HepG2 (cell line): ENCODE data around the gene WDR91. TPM values are rescaled to one million over a fixed set of nuclear protein-coding genes. Genes with fewer than 3 reads are reported as not detected.

Source experiments
- ASH2L ChIP-seq: fragments of 300-600, 200-600 bp; sonication (generic); IDR thresholded peaks from 2 replicates; pipeline ENCODE4 v1.7.0; 2017; ENCODE audit warnings: low read depth, mild to moderate bottlenecking, moderate library complexity, mixed read lengths, low read length; ENCODE audit not compliant: insufficient read length
- KAT8 ChIP-seq: IDR thresholded peaks from 2 replicates; pipeline ENCODE4 v1.6.1; 2016; ENCODE audit warnings: missing genetic modification reagents, missing compliant biosample characterization
- NR2F1 ChIP-seq, 2 experiments: fragments of 450-650 bp in 1 of 2; formaldehyde crosslinking in 1 of 2; IDR thresholded peaks; 2 replicates each; pipeline versions ENCODE4 v1.5.0 to v1.6.1; 2016 to 2020; ENCODE audit warnings: mild to moderate bottlenecking in 1 of 2, missing compliant biosample characterization in 1 of 2, missing genetic modification reagents in 1 of 2, moderate library complexity in 1 of 2
- SRSF9 ChIP-seq: fragments of 200-400 bp; formaldehyde crosslinking; IDR thresholded peaks from 2 replicates; pipeline ENCODE4 v1.6.1; 2018; ENCODE audit warnings: borderline replicate concordance, mild to moderate bottlenecking, low read depth, low read length; ENCODE audit not compliant: insufficient read depth, poor library complexity, severe bottlenecking
- ZFP36L1 ChIP-seq: sonication (generic); formaldehyde crosslinking; IDR thresholded peaks from 2 replicates; pipeline ENCODE4 v1.8.0; 2022; ENCODE audit warnings: mild to moderate bottlenecking, missing genetic modification reagents, moderate library complexity
- ZFP82 ChIP-seq: sonication (generic); formaldehyde crosslinking; IDR thresholded peaks from 2 replicates; pipeline ENCODE4 v1.5.1; 2020; ENCODE audit warnings: mild to moderate bottlenecking, missing genetic modification reagents, borderline replicate concordance
- ZNF207 ChIP-seq: fragments of 450-650 bp; IDR thresholded peaks from 2 replicates; pipeline ENCODE4 v1.6.1; 2016; ENCODE audit warnings: antibody characterized with exemption, borderline replicate concordance
- ZNF576 ChIP-seq: sonication (generic); formaldehyde crosslinking; IDR thresholded peaks from 2 replicates; pipeline ENCODE4 v1.4.0; 2020; ENCODE audit warnings: mild to moderate bottlenecking, missing genetic modification reagents
- ZNF580 ChIP-seq: IDR thresholded peaks from 2 replicates; pipeline ENCODE4 v1.6.1; 2016; ENCODE audit warnings: low read depth, borderline replicate concordance
- ZNF703 ChIP-seq: sonication (generic); formaldehyde crosslinking; IDR thresholded peaks from 2 replicates; pipeline ENCODE4 v1.5.1; 2020; ENCODE audit warnings: missing genetic modification reagents, mild to moderate bottlenecking, moderate library complexity, borderline replicate concordance
- ZNF781 ChIP-seq: sonication (generic); formaldehyde crosslinking; IDR thresholded peaks from 2 replicates; pipeline ENCODE4 v1.5.1; 2020; ENCODE audit warnings: borderline replicate concordance, mild to moderate bottlenecking, missing genetic modification reagents; ENCODE audit errors: not compliant biosample characterization
- ZNF816 ChIP-seq: sonication (generic); formaldehyde crosslinking; IDR thresholded peaks from 2 replicates; pipeline ENCODE4 v1.8.0; 2022; ENCODE audit warnings: missing genetic modification reagents, mild to moderate bottlenecking, borderline replicate concordance
- polyA plus RNA-seq, 8 experiments: library from polyadenylated mRNA; depleted of rRNA in 3 of 8; stranded (reverse) in 7 of 8; unstranded in 1 of 8; fragments of >200 nt; fragmentation: Illumina TruSeq in 4 of 8; extraction: Trizol in 4 of 8; gene quantifications; 2 replicates each; pipeline versions ENCODE4 v1.2.1 to v1.2.3, GENCODE V29; 2011 to 2016; ENCODE audit warnings: low read depth in 4 of 8, missing spikeins in 1 of 8, mixed read lengths in 1 of 8; ENCODE audit not compliant: insufficient read depth in 1 of 8
- total RNA-seq, 5 experiments: library from RNA; depleted of rRNA; stranded (reverse); fragments of >200 nt; fragmentation: Illumina TruSeq; extraction: Trizol; gene quantifications; 2 replicates each; pipeline ENCODE4 v1.2.3, GENCODE V29; 2016; ENCODE audit warnings: low read depth in 1 of 5
- TF ChIP-seq, protein P1 (sequence below): sonication (generic); formaldehyde crosslinking; IDR thresholded peaks from 2 replicates; pipeline ENCODE4 v1.8.1; 2023; ENCODE audit warnings: mild to moderate bottlenecking, missing genetic modification reagents
- TF ChIP-seq, protein P2 (sequence below): sonication (generic); formaldehyde crosslinking; IDR thresholded peaks from 2 replicates; pipeline ENCODE4 v1.4.0; 2020; ENCODE audit warnings: missing genetic modification reagents, low read depth, mild to moderate bottlenecking, borderline replicate concordance
- TF ChIP-seq, protein P3 (sequence below), 2 experiments: fragments of 450-650 bp in 1 of 2; sonication (generic) in 1 of 2; formaldehyde crosslinking in 1 of 2; IDR thresholded peaks; 2 replicates each; pipeline versions ENCODE4 v1.6.1 to v1.8.0; 2016 to 2022; ENCODE audit warnings: antibody characterized with exemption in 1 of 2, mild to moderate bottlenecking in 1 of 2, missing genetic modification reagents in 1 of 2

Gene WDR91
- total and polyA plus RNA-seq, 2 of the 13 experiments (the other 11 are each of a cell fraction or from before 2014, with no cell fraction given), result 11.6 to 12.1 TPM

GRCh38 chr7:135147341-135147898, 63.9 kb downstream of the WDR91 start (continued):
- peak; percentile 58; the same call in 1 of the 2 replicates for TF ChIP-seq ZNF703
- no peak for TF ChIP-seq ZNF576 (CRISPR knock-in tag)
- TF ChIP-seq ZFP82 (CRISPR knock-in tag), result 0 out of 2 replicates have a peak, but pooled peaks have one; percentile 5
- TF ChIP-seq ZNF580, result no peak
- no peak for TF ChIP-seq ZNF816
- no peak for TF ChIP-seq NR2F1 (CRISPR knock-in tag; IDR thresholded peaks at IDR 0.05)
- TF ChIP-seq, protein P1, sequence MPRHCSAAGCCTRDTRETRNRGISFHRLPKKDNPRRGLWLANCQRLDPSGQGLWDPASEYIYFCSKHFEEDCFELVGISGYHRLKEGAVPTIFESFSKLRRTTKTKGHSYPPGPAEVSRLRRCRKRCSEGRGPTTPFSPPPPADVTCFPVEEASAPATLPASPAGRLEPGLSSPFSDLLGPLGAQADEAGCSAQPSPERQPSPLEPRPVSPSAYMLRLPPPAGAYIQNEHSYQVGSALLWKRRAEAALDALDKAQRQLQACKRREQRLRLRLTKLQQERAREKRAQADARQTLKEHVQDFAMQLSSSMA (CRISPR knock-in tag), result no peak
- TF ChIP-seq SRSF9, result no peak
- TF ChIP-seq ZNF207, result no peak
- peak; percentile 16; the same call in 1 of the 2 replicates for TF ChIP-seq ZFP36L1 (CRISPR knock-in tag)
- TF ChIP-seq, protein P2, sequence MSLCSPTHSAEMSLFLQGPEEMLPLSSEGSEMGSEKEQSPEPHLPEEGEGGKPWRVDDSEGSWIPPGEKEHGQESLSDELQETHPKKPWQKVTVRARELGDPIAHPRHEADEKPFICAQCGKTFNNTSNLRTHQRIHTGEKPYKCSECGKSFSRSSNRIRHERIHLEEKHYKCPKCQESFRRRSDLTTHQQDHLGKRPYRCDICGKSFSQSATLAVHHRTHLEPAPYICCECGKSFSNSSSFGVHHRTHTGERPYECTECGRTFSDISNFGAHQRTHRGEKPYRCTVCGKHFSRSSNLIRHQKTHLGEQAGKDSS (CRISPR knock-in tag), result no peak
- TF ChIP-seq, protein P3, sequence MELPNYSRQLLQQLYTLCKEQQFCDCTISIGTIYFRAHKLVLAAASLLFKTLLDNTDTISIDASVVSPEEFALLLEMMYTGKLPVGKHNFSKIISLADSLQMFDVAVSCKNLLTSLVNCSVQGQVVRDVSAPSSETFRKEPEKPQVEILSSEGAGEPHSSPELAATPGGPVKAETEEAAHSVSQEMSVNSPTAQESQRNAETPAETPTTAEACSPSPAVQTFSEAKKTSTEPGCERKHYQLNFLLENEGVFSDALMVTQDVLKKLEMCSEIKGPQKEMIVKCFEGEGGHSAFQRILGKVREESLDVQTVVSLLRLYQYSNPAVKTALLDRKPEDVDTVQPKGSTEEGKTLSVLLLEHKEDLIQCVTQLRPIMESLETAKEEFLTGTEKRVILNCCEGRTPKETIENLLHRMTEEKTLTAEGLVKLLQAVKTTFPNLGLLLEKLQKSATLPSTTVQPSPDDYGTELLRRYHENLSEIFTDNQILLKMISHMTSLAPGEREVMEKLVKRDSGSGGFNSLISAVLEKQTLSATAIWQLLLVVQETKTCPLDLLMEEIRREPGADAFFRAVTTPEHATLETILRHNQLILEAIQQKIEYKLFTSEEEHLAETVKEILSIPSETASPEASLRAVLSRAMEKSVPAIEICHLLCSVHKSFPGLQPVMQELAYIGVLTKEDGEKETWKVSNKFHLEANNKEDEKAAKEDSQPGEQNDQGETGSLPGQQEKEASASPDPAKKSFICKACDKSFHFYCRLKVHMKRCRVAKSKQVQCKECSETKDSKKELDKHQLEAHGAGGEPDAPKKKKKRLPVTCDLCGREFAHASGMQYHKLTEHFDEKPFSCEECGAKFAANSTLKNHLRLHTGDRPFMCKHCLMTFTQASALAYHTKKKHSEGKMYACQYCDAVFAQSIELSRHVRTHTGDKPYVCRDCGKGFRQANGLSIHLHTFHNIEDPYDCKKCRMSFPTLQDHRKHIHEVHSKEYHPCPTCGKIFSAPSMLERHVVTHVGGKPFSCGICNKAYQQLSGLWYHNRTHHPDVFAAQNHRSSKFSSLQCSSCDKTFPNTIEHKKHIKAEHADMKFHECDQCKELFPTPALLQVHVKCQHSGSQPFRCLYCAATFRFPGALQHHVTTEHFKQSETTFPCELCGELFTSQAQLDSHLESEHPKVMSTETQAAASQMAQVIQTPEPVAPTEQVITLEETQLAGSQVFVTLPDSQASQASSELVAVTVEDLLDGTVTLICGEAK (IDR thresholded peaks at IDR 0.05), result no peak
- TF ChIP-seq, protein P3 (CRISPR knock-in tag; IDR thresholded peaks at IDR 0.05), result no peak
- TF ChIP-seq KAT8 (CRISPR knock-in tag), result no peak
- TF ChIP-seq ASH2L, result no peak
- TF ChIP-seq ZNF781 (CRISPR knock-in tag), result no peak
